H1 (cell line): ENCODE measurements around the gene CCNY. TPM values are rescaled to one million over a fixed set of nuclear protein-coding genes. Genes with fewer than 3 reads are reported as not detected.

Source experiments
- CTCF ChIA-PET: fragments of 300-600 bp; sonication (Branson Sonifier 250); formaldehyde crosslinking; loops from one replicate; lab custom pipeline; 2021; ENCODE audit not compliant: partially characterized antibody; lab: Charles Lee
- POLR2A ChIA-PET: fragments of 300-600 bp; sonication (Branson Sonifier 250); formaldehyde crosslinking; loops from one replicate; lab custom pipeline; 2021; ENCODE audit warnings: inconsistent platforms; ENCODE audit not compliant: partially characterized antibody; lab: Charles Lee
- DNase-seq, 2 experiments: peaks; one replicate each; pipeline versions ENCODE4 v3.0.0 to v3.0.0-alpha.2; 2010 to 2022; ENCODE audit warnings: low spot score in 2 of 2, low read depth in 1 of 2, mixed read lengths in 1 of 2
- FAIRE-seq: peaks from 2 replicates; lab custom pipeline; 2011; peaks lifted over from hg19 to GRCh38; lab: Jason Lieb, UNC
- H2AFZ ChIP-seq: 2 replicates; pipeline ENCODE4 v1.8.1; 2012; ENCODE audit warnings: low read length, inconsistent platforms
- H2AK5ac ChIP-seq: 2 replicates; pipeline ENCODE4 v1.6.1; 2013; ENCODE audit warnings: low read depth, low read length
- H2BK120ac ChIP-seq: replicated peaks from 2 replicates; pipeline ENCODE3; 2013; ENCODE audit warnings: low read depth, low read length, inconsistent platforms
- H2BK12ac ChIP-seq: 2 replicates; pipeline ENCODE4 v1.6.1; 2013; ENCODE audit warnings: low read depth, low read length
- H2BK15ac ChIP-seq: 2 replicates; pipeline ENCODE4 v1.6.1; 2013; ENCODE audit warnings: low read length
- H2BK20ac ChIP-seq: 2 replicates; pipeline ENCODE4 v1.6.1; 2013; ENCODE audit warnings: low read length
- H2BK5ac ChIP-seq: 2 replicates; pipeline ENCODE4 v1.6.1; 2013; ENCODE audit warnings: low read depth, low read length
- H3K14ac ChIP-seq: 2 replicates; pipeline ENCODE4 v1.6.1; 2013; ENCODE audit warnings: inconsistent platforms; ENCODE audit not compliant: insufficient read length
- H3K18ac ChIP-seq: 2 replicates; pipeline ENCODE4 v1.6.1; 2013; ENCODE audit warnings: low read length; ENCODE audit errors: extremely low read depth
- H3K23ac ChIP-seq: 2 replicates; pipeline ENCODE4 v1.6.1; 2013; ENCODE audit warnings: inconsistent platforms; ENCODE audit not compliant: insufficient read length
- H3K23me2 ChIP-seq: 2 replicates; pipeline ENCODE4 v1.6.1; 2013; ENCODE audit warnings: low read depth, low read length
- H3K27ac ChIP-seq: 2 replicates; pipeline ENCODE4 v1.6.1; 2011; ENCODE audit warnings: low read depth, low read length, inconsistent platforms
- H3K27me3 ChIP-seq, 4 experiments: replicated peaks in 1 of 4; 1 replicate in 1 of 4; 2 replicates in 3 of 4; pipeline versions ENCODE4 v1.6.1 to v1.8.1; 2011 to 2013; ENCODE audit warnings: low read length in 3 of 4, mild to moderate bottlenecking in 3 of 4, inconsistent platforms in 2 of 4, mixed read lengths in 2 of 4, moderate library complexity in 1 of 4; ENCODE audit not compliant: control insufficient read depth in 3 of 4, insufficient read depth in 3 of 4; ENCODE audit errors: extremely low read depth in 1 of 4
- H3K36me3 ChIP-seq, 4 experiments: 2 replicates each; pipeline versions ENCODE4 v1.6.1 to v1.8.1; 2011 to 2013; ENCODE audit warnings: mild to moderate bottlenecking in 4 of 4, low read length in 3 of 4, moderate library complexity in 2 of 4, control low read depth in 1 of 4, inconsistent platforms in 1 of 4; ENCODE audit not compliant: insufficient read depth in 4 of 4, control insufficient read depth in 2 of 4
- H3K4ac ChIP-seq: replicated peaks from 2 replicates; pipeline ENCODE3; 2013; ENCODE audit warnings: low read length, low read depth, mixed read lengths, inconsistent platforms; ENCODE audit not compliant: insufficient read length
- H3K4me1 ChIP-seq, 4 experiments: replicated peaks in 1 of 4; 1 replicate in 1 of 4; 2 replicates in 3 of 4; pipeline versions ENCODE4 v1.6.1 to v1.8.1; 2011 to 2013; ENCODE audit warnings: low read length in 3 of 4, inconsistent platforms in 2 of 4, mixed read lengths in 1 of 4; ENCODE audit not compliant: insufficient read depth in 4 of 4, control insufficient read depth in 3 of 4
- H3K4me2 ChIP-seq, 2 experiments: 2 replicates each; pipeline versions ENCODE4 v1.6.1 to v1.8.1; 2011 to 2013; ENCODE audit warnings: low read depth in 2 of 2, low read length in 2 of 2, control low read depth in 1 of 2, inconsistent platforms in 1 of 2, mild to moderate bottlenecking in 1 of 2; ENCODE audit not compliant: insufficient read depth in 1 of 2
- H3K4me3 ChIP-seq, 4 experiments: fragments of 200-600, 300-600 bp in 1 of 4; sonication (generic), shearing (Covaris generic), sonication (Bioruptor Twin) in 1 of 4; 2 replicates each; pipeline versions ENCODE4 v1.5.1 to v1.8.1; 2011 to 2016; ENCODE audit warnings: low read length in 4 of 4, low read depth in 3 of 4, control low read depth in 2 of 4, inconsistent platforms in 2 of 4, mild to moderate bottlenecking in 2 of 4, mixed read lengths in 1 of 4, moderate library complexity in 1 of 4; ENCODE audit not compliant: insufficient read depth in 2 of 4; ENCODE audit errors: extremely low read depth in 1 of 4
- H3K56ac ChIP-seq: replicated peaks from 2 replicates; pipeline ENCODE3; 2013; ENCODE audit warnings: low read depth, mild to moderate bottlenecking, mixed read lengths, low read length, inconsistent platforms; ENCODE audit not compliant: insufficient read length
- H3K79me1 ChIP-seq: 2 replicates; pipeline ENCODE4 v1.6.1; 2013; ENCODE audit warnings: low read depth, low read length, control low read depth
- H3K79me2 ChIP-seq, 2 experiments: 2 replicates each; pipeline versions ENCODE4 v1.6.1 to v1.8.1; 2012 to 2013; ENCODE audit warnings: low read length in 2 of 2, mild to moderate bottlenecking in 2 of 2, inconsistent platforms in 1 of 2; ENCODE audit not compliant: insufficient read depth in 2 of 2, control insufficient read depth in 1 of 2
- H3K9ac ChIP-seq, 4 experiments: replicated peaks in 1 of 4; 1 replicate in 1 of 4; 2 replicates in 3 of 4; pipeline versions ENCODE4 v1.6.1 to v1.8.1; 2011 to 2013; ENCODE audit warnings: low read depth in 3 of 4, low read length in 3 of 4, control low read depth in 2 of 4, mild to moderate bottlenecking in 2 of 4, moderate library complexity in 2 of 4, inconsistent platforms in 1 of 4; ENCODE audit errors: extremely low read depth in 1 of 4
- H3K9me3 ChIP-seq, 2 experiments: 2 replicates each; pipeline versions ENCODE4 v1.6.1 to v1.8.1; 2012 to 2013; ENCODE audit warnings: mild to moderate bottlenecking in 2 of 2, moderate library complexity in 2 of 2, control low read depth in 1 of 2, inconsistent platforms in 1 of 2, low read depth in 1 of 2, low read length in 1 of 2, mixed read lengths in 1 of 2; ENCODE audit not compliant: insufficient read depth in 2 of 2
- H4K20me1 ChIP-seq, 2 experiments: replicated peaks in 1 of 2; 2 replicates each; pipeline versions ENCODE3 to v1.8.1; 2011 to 2013; ENCODE audit warnings: inconsistent platforms in 2 of 2, low read length in 2 of 2, mild to moderate bottlenecking in 1 of 2; ENCODE audit not compliant: insufficient read depth in 2 of 2, control insufficient read depth in 1 of 2
- H4K5ac ChIP-seq: 2 replicates; pipeline ENCODE4 v1.6.1; 2013; ENCODE audit warnings: low read length, low read depth, mixed read lengths, inconsistent platforms; ENCODE audit not compliant: insufficient read length
- H4K8ac ChIP-seq: 2 replicates; pipeline ENCODE4 v1.8.0; 2013; ENCODE audit warnings: mild to moderate bottlenecking, moderate library complexity, low read length, inconsistent platforms; ENCODE audit not compliant: insufficient read depth; ENCODE audit errors: extremely low read depth
- H4K91ac ChIP-seq: replicated peaks from 2 replicates; pipeline ENCODE3; 2013; ENCODE audit warnings: low read length, mixed read lengths, inconsistent platforms; ENCODE audit not compliant: insufficient read length
- RAD21 ChIP-seq, 2 experiments: IDR thresholded peaks in 1 of 2; conservative IDR thresholded peaks in 1 of 2; 2 replicates each; pipeline ENCODE4 v1.6.1; 2011; ENCODE audit warnings: low read depth in 2 of 2, low read length in 2 of 2, improper control_type of control experiment in 1 of 2, inconsistent platforms in 1 of 2, mild to moderate bottlenecking in 1 of 2, moderate library complexity in 1 of 2
- TEAD4 ChIP-seq: IDR thresholded peaks from 2 replicates; pipeline ENCODE4 v1.6.1; 2012; ENCODE audit warnings: low read depth, low read length, inconsistent platforms, mixed read lengths
- WGBS, 2 experiments: shearing (Covaris generic) in 1 of 2; methylation state at CpG; one replicate each; pipeline versions ENCODE4 v1.1.6 to v1.1.7; 2013 to 2015; ENCODE audit warnings: low lambda C conversion rate in 2 of 2, mixed read lengths in 2 of 2, inconsistent platforms in 1 of 2, low coverage in 1 of 2, missing lambda C conversion rate in 1 of 2; ENCODE audit not compliant: insufficient replicate concordance in 2 of 2, insufficient coverage in 1 of 2, insufficient read length in 1 of 2; ENCODE audit errors: extremely low coverage in 1 of 2, missing lambda C conversion rate in 1 of 2; 5-methylcytosine and 5-hydroxymethylcytosine counted together
- polyA plus RNA-seq, 7 experiments: library from polyadenylated mRNA; depleted of rRNA in 3 of 7; stranded (reverse) in 5 of 7; unstranded in 2 of 7; fragments of >200 nt in 5 of 7; fragments of 200-250 nt in 2 of 7; gene quantifications; 1 replicate in 5 of 7; 2 replicates in 1 of 7; 4 replicates in 1 of 7; pipeline versions ENCODE4 v1.2.1 to v1.2.3, GENCODE V29; 2011 to 2013; ENCODE audit warnings: missing spikeins in 2 of 7, mixed read lengths in 2 of 7
- total RNA-seq: library from RNA; stranded (reverse); fragmentation: NEBNext Ultra II Directional; extraction: Animal tissue kit (Norgen Biotek cat#: 25700); gene quantifications from 2 replicates; pipeline ENCODE4 v1.2.1, GENCODE V29; 2021
- TF ChIP-seq, protein P1 (sequence below), 3 experiments: IDR thresholded peaks; 1 replicate in 2 of 3; 2 replicates in 1 of 3; pipeline versions ENCODE4 v1.5.1 to v1.6.1; 2011; ENCODE audit warnings: low read length in 3 of 3, mild to moderate bottlenecking in 3 of 3, inconsistent platforms in 2 of 3, low read depth in 1 of 3, moderate library complexity in 1 of 3; ENCODE audit not compliant: insufficient read depth in 1 of 3; ENCODE audit errors: control extremely low read depth in 1 of 3

CCNY gene
- total and polyA plus RNA-seq, 2 of the 8 experiments (the other 6 are each of a cell fraction or from before 2014, with no cell fraction given), result 25.3 to 68.2 TPM

DNA sequence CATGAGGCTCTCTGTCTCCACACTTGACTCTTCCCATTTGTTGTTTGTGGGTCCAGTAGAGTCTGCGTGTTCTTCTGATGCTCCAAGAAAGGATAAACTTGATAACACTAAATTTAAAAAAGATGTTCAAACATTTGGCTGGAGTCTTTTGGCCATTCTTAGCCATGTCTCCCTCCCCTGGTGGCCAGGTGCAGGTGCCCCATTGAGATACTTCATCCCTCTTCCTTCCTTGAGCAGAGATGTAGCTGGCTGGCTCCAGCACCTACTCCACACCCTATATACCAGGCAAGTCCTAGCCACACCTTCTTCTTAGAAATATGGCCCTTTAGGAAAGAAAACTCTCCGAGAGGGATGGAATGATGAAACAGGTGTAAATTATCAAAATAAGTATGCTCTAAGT, 165.6 kb downstream of the CCNY start:
- Histone ChIP-seq H3K79me2 (0 out of 4 replicates have a peak, but pooled peaks cover 0 to 2% of the 10 kb centered on the region in 2 experiments), H3K27me3 (no peaks in the 10 kb centered on the region), H2BK20ac (no peak overlapping the region), H2AK5ac (no peak overlapping the region), H4K5ac (no peak overlapping the region), H3K56ac (no peak overlapping the region), H3K79me1 (peaks cover 5% of the 10 kb centered on the region; the same call in 1 of the 2 replicates), H4K91ac (no peak overlapping the region), H3K4me2 (no peak overlapping the region), H2BK120ac (no peak overlapping the region), H3K4me3 (no peak overlapping the region), H2BK15ac (no peak overlapping the region), H2AFZ (no peak overlapping the region), H4K20me1 (peaks cover 2 to 5% of the 10 kb centered on the region in 2 experiments), H3K14ac (no peak overlapping the region), H3K23ac (no peak overlapping the region), H3K4me1 (peaks cover 0 to 12% (median 2%) of the 10 kb centered on the region in 4 experiments; a peak in 2 of 7 replicates), H3K4ac (no peak overlapping the region), H4K8ac (no peak overlapping the region), H3K9me3 (no peaks in the 10 kb centered on the region), H3K18ac (no peak overlapping the region), H3K23me2 (no peaks in the 10 kb centered on the region), H3K9ac (no peak overlapping the region), H3K27ac (no peak overlapping the region), H2BK5ac (no peak overlapping the region), H3K36me3 (no peaks in the 10 kb centered on the region), H2BK12ac (no peak overlapping the region)
- DNase-seq (no peak), FAIRE-seq (no peak)
- TF ChIP-seq RAD21 (IDR thresholded peaks at IDR 0.05 in 1 of 2, conservative IDR thresholded peaks at IDR 0.05 in 1 of 2; ENCODE audit: low read depth in 2 of 2, low read length in 2 of 2) (peak; percentile 44 to 55; a peak in 3 of 4 replicates), TEAD4 (no peak)
- TF ChIP-seq, protein P1, sequence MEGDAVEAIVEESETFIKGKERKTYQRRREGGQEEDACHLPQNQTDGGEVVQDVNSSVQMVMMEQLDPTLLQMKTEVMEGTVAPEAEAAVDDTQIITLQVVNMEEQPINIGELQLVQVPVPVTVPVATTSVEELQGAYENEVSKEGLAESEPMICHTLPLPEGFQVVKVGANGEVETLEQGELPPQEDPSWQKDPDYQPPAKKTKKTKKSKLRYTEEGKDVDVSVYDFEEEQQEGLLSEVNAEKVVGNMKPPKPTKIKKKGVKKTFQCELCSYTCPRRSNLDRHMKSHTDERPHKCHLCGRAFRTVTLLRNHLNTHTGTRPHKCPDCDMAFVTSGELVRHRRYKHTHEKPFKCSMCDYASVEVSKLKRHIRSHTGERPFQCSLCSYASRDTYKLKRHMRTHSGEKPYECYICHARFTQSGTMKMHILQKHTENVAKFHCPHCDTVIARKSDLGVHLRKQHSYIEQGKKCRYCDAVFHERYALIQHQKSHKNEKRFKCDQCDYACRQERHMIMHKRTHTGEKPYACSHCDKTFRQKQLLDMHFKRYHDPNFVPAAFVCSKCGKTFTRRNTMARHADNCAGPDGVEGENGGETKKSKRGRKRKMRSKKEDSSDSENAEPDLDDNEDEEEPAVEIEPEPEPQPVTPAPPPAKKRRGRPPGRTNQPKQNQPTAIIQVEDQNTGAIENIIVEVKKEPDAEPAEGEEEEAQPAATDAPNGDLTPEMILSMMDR (IDR thresholded peaks at IDR 0.05; ENCODE audit: control extremely low read depth in 1 of 3, insufficient read depth in 1 of 3, low read depth in 1 of 3, low read length in 3 of 3), result peak; percentile 24 to 60 (median 54)
- CTCF ChIA-PET, result interaction anchor here (0.6 to 2.4 kb wide), 15 partner anchors 9 to 376 kb away, joined by 3 to 11 read pairs (median 4); no protein-coding TSS in a partner anchor
- POLR2A ChIA-PET, result no interaction called here
- WGBS, 2 experiments, result 79% methylated on average over 2 of the region's 2 CpGs; no CpG with 5 or more reads in 1 of the 2 experiments
